Measurements from ENCODE around the gene VAV2.

Gene VAV2

DNA sequence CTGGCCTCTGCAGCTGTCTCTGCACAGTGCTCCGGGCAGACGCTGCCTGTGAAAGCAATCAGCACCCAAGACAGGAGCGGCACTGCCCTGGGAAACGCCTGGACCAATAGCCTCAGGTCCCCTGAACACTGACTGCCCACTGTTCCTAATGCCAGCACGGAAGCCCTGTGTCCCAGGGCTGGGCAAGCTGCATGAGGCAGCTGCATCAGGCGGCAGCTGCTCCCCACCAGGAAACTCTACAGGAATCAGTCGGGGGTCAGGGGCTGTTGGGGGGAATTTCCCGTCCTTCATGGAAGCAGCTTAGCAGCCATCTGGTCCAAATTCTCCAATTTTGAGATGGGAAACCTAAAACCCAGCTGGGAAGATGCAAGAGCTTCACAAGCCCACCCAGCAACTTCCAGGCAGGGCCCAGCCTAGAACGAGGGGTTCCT, 118.6 kb downstream of the VAV2 start:
- no peak for DNase-seq (ENCODE audit: low read depth)

- no peak for DNase-seq (ENCODE audit: low read depth)
Measured at GRCh38 chr9:133873009-133873408, 119.1 kb downstream of the VAV2 start.

DNA sequence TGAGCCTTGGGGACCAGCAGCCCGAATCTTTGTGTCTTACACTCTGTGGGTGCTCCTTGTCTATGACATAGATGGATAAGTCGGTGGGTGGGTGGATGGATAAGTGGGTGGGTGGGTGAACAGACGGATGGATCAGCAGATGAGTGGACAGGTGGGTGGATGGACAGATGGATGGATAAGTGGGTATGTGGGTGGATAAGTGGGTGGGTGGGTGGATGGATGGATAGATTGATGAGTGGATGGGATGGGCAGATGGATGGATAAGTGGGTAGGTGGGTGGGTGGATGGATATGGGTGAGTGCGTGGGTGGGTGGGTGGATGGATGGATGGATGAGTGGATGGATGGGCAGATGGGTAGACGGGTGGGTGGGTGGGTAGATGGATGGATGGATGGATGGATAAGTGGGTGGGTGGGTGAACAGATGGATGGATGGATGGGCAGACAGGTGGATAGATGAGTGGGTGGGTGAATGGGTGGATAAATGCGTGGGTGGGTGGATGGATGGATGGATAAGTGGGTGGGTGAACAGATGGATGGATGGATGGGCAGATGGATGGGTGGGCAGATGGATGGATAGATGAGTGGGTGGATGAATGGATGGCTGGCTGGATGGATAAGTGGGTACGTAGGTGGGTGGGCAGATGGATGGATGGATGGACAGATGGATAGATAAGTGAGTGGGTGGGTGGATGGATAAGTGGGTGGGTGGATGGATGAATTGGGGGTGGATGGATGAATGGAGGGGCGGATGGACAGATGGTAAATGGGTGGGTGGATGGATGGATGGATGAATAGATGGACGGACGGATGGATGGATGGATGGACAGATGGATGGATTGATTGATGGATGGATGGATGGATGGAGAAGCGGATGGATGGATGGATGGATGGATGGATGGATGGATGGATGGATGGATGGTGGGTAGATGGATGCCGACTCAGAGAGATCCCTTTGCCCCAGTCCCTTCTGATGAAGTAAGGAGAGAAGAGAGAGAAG, 121.2 kb downstream of the VAV2 start:
- DNase-seq (ENCODE audit: low read depth), result no peak

- DNase-seq (ENCODE audit: low read depth), result no peak
Measured at GRCh38 chr9:133869674-133870405, 122.3 kb downstream of the VAV2 start.

DNA sequence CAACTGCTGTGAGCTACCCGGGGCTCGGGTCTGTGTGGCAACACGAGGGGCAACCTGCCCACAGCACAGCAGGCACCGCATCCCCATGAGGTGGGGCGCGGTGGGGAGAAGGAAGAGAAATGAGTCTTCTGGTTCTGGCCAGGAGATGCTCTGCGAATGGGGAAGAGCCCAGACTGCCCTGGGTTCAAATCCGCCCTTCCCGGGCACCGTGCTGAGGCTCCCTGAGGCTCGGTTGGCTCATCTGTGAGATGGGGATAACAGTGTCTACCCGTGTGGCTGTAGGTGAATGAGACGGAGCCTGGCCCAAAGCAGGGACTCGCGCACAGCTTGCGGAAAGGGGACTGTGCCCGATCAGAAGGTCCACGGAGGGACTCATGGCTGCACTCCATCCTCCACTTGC, 123.9 kb downstream of the VAV2 start:
- DNase-seq (ENCODE audit: low read depth), result no peak

DNA sequence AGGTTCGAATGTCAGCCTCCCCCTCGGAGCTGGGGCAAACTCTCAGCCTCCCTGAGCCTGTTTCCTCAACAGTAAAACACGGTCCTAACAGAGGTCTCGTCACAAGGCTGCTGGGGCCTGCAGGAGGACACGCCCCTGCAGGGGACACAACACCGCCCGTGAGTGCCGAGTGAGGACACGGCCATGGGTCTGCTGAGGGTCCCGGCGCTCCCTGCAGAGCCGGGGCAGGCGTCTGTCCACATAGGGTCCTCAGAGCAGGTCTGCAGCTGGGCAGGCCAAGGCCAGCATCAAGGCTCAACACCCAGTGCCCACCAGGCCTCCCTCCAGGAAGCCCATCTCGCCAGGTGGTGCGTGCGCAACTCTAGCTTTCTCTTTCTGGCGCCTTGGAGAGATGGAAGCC, 125.2 kb downstream of the VAV2 start:
- DNase-seq (ENCODE audit: low read depth), result no peak

DNA sequence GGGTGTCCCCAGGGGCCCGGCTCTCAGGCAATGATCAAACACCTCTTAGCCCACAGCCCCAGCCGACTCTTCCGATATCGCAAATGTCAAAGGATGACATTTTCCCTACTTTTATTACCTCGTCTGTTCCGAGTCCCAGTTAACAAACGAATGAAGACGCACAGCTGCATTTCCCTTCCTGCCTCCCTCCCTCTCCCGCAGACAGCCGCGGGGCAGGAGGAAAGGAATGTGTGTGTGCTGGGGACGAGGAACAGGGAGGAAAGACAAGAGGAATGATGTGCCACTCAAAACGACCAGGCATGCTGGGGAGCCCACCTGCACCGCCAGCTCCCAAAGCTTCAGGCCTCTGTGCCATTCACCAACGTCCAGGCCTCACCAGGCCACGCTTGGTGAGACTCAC, 128.1 kb downstream of the VAV2 start:
- DNase-seq (ENCODE audit: low read depth), result no peak

DNA sequence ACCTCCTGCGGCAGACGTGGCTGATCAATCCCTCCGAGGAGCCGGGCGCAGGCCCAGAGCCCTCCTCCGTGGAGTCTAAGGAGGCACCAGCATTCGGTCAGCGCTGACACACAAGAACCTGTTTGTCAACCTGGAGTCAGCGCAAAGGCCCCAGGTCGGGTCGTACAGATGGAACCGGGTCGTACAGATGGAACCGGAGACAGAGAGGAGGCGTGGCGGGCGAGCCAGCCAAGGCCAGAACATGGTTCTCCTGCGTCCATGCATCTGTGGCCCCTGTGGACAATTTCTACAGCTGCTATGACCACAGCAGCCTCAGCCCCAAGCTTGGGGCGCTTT, 128.9 kb downstream of the VAV2 start:
- DNase-seq (ENCODE audit: low read depth), result no peak

- no peak for DNase-seq (ENCODE audit: low read depth)
Measured at GRCh38 chr9:133862585-133863256, 129.4 kb downstream of the VAV2 start.

- no peak for DNase-seq (ENCODE audit: low read depth)
Measured at GRCh38 chr9:133861692-133862091, 130.4 kb downstream of the VAV2 start.

DNA sequence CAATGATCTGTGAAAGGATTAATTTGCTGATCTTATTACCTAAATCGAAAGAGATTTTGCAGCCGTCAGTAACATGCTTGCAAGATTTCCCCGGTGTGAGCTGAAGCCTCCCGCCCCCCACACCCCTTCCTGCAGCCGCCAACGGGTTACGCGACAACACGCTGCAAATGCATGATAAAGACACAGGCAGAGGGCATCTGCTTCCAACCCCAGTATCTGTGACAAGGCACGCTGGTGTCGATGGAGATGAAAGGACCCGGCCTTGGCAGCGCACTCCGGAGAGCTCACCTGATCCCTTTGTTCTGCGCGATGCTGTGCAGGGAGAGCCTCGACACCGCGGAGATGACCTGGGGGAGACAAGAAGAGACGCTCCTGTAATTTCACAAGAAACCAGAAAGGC, 131.0 kb downstream of the VAV2 start:
- DNase-seq (ENCODE audit: low read depth), result no peak

DNA sequence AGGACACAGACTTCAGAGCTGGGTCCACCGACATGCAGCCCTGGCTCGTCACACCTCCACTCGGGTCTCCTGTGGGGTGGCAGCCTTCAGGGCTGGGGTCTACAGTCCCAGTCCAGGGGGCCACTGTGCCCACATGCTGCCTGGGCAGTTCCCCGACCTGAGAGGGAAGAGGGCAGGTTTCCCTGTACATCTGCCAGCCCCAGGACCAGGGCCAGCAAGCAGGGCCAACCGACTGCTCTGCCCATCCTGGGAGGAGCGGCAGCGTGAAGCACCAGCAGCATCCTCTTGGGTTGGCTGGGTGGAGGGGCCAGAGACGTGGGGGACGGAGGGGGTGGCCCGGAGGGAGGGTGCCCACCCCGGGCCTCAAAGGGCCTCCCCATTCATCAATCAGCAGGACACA, 133.4 kb downstream of the VAV2 start:
- DNase-seq (ENCODE audit: low read depth), result no peak

DNA sequence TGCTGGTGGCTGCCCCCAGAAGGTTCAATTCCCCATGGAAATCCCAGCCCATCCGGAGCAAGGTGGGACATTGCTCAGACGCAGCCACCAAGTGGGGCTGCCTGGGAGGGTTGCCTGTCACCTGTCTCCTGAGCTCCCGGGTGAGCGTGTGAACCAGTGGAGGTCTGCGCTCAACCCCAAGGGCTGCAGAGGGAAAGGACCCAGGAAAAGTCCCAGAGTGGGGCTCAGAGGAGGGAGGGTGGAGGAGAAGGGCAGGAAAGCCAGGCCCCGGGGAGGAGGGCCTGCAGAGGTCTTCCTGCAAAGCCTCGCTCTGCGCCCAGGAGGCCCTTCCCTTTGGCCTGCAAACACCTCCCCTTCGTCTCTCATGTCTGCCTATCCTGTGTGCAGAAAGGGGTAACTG, 134.5 kb downstream of the VAV2 start:
- no peak for DNase-seq (ENCODE audit: low read depth)

GRCh38 chr9:133856798-133857197, 135.3 kb downstream of the VAV2 start:
- no peak for DNase-seq (ENCODE audit: low read depth)

GRCh38 chr9:133855802-133856521, 136.2 kb downstream of the VAV2 start:
- DNase-seq (ENCODE audit: low read depth), result no peak

- no peak for DNase-seq (ENCODE audit: low read depth)
Measured at GRCh38 chr9:133855371-133855770, 136.8 kb downstream of the VAV2 start.

- DNase-seq (ENCODE audit: low read depth), result no peak
Measured at GRCh38 chr9:133854765-133855164, 137.4 kb downstream of the VAV2 start.

DNA sequence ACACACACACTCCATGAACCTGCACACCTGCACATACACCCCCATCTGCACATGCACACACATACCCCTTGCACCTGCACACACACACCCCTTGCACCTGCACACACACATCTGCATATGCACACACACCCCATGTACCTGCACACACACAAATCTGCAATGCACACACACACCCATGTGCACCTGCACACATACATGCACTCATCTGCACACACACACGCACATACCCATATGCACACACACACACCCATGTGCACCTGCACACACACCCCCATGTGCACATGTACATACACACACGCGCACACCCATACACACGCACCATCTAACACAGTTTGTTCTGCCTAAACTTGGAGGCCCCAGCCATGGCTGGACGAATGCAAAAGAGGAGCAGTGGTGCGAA, 138.1 kb downstream of the VAV2 start:
- DNase-seq (ENCODE audit: low read depth), result no peak

GRCh38 chr9:133853331-133853730, 138.8 kb downstream of the VAV2 start:
- no peak for DNase-seq (ENCODE audit: low read depth)

- DNase-seq (ENCODE audit: low read depth), result no peak
Measured at GRCh38 chr9:133852431-133852830, 139.7 kb downstream of the VAV2 start.

- no peak for DNase-seq (ENCODE audit: low read depth)
Measured at GRCh38 chr9:133851693-133852092, 140.4 kb downstream of the VAV2 start.

GRCh38 chr9:133850937-133851336, 141.2 kb downstream of the VAV2 start:
- DNase-seq (ENCODE audit: low read depth), result no peak
